HEK293 (cell line): ENCODE results near the gene UGT1A7.

Experiments
- CTCF ChIA-PET: fragments of 350-600 bp; formaldehyde crosslinking; extraction: SDS; loops from one replicate; lab custom pipeline; 2021; ENCODE audit warnings: antibody characterized with exemption; lab: Yijun Ruan, JAX
- POLR2A ChIA-PET: fragments of 300-600 bp; formaldehyde crosslinking; extraction: SDS; loops from one replicate; lab custom pipeline; 2020; ENCODE audit warnings: antibody characterized with exemption, inconsistent platforms; lab: Yijun Ruan, JAX
- H3K27ac ChIP-seq: fragments of 200-500 bp; sonication (Bioruptor generic); 2 replicates; pipeline ENCODE4 v1.5.1; 2014; ENCODE audit warnings: low read depth, low read length, control low read depth, inconsistent platforms; ENCODE audit errors: extremely low read depth
- H3K36me3 ChIP-seq, 2 experiments: fragments of 200-500 bp in 1 of 2; sonication (Bioruptor generic) in 1 of 2; 1 replicate in 1 of 2; 2 replicates in 1 of 2; pipeline ENCODE4 v1.5.1; 2014 to 2017; ENCODE audit warnings: inconsistent platforms in 2 of 2, low read length in 2 of 2; ENCODE audit not compliant: control insufficient read depth in 2 of 2, insufficient read depth in 1 of 2
- H3K4me1 ChIP-seq: fragments of 200-500 bp; sonication (Bioruptor generic); 2 replicates; pipeline ENCODE4 v1.5.1; 2014; ENCODE audit warnings: mild to moderate bottlenecking, low read length, inconsistent platforms; ENCODE audit not compliant: control insufficient read depth, insufficient read depth
- H3K4me3 ChIP-seq: 2 replicates; pipeline ENCODE4 v1.5.1; 2011; ENCODE audit warnings: low read depth, mild to moderate bottlenecking, control low read depth, low read length, moderate library complexity
- H3K9me3 ChIP-seq: fragments of 200-500 bp; sonication (Bioruptor generic); 2 replicates; pipeline ENCODE4 v1.5.1; 2014; ENCODE audit warnings: low read depth, low read length, inconsistent platforms; ENCODE audit not compliant: control insufficient read depth, insufficient read depth
- BCL11B ChIP-seq: fragments of 450-650 bp; formaldehyde crosslinking; IDR thresholded peaks from 2 replicates; pipeline ENCODE4 v1.5.1; 2016; ENCODE audit warnings: low read depth, missing biosample characterization, missing genetic modification characterization
- GLI2 ChIP-seq: fragments of 450-650 bp; formaldehyde crosslinking; IDR thresholded peaks from 2 replicates; pipeline ENCODE4; 2017; ENCODE audit warnings: missing biosample characterization, missing genetic modification characterization, low read depth, borderline replicate concordance
- KLF10 ChIP-seq: fragments of 450-650 bp; IDR thresholded peaks from 2 replicates; pipeline ENCODE4 v1.5.1; 2018; ENCODE audit warnings: missing biosample characterization, mild to moderate bottlenecking, missing genetic modification characterization
- SP2 ChIP-seq: fragments of 450-650 bp; formaldehyde crosslinking; IDR thresholded peaks from 2 replicates; pipeline ENCODE4 v1.5.1; 2016; ENCODE audit warnings: missing biosample characterization, missing genetic modification characterization
- YY2 ChIP-seq: fragments of 450-650 bp; formaldehyde crosslinking; IDR thresholded peaks from 2 replicates; pipeline ENCODE4 v1.5.1; 2016; ENCODE audit warnings: missing biosample characterization, missing genetic modification characterization
- ZBTB17 ChIP-seq: fragments of 450-650 bp; formaldehyde crosslinking; IDR thresholded peaks from 2 replicates; pipeline ENCODE4 v1.5.1; 2016; ENCODE audit warnings: missing biosample characterization, missing genetic modification characterization
- ZNF146 ChIP-seq: fragments of 450-650 bp; formaldehyde crosslinking; IDR thresholded peaks from 2 replicates; pipeline ENCODE4 v1.5.1; 2016; ENCODE audit warnings: missing biosample characterization, missing genetic modification characterization
- ZNF174 ChIP-seq: fragments of 450-650 bp; formaldehyde crosslinking; IDR thresholded peaks from 2 replicates; pipeline ENCODE4 v1.5.0; 2017; ENCODE audit warnings: missing biosample characterization, mild to moderate bottlenecking, missing genetic modification characterization
- ZNF202 ChIP-seq: fragments of 450-650 bp; formaldehyde crosslinking; IDR thresholded peaks from 2 replicates; pipeline ENCODE4 v1.5.1; 2016; ENCODE audit warnings: missing biosample characterization, missing genetic modification characterization, borderline replicate concordance
- ZNF24 ChIP-seq: fragments of 450-650 bp; formaldehyde crosslinking; IDR thresholded peaks from 2 replicates; pipeline ENCODE4 v1.5.1; 2016; ENCODE audit warnings: missing biosample characterization, missing genetic modification characterization
- ZNF274 ChIP-seq, 2 experiments: fragments of 200-500 bp in 1 of 2; fragments of 450-650 bp in 1 of 2; sonication (Bioruptor generic) in 1 of 2; formaldehyde crosslinking in 1 of 2; IDR thresholded peaks; 2 replicates each; pipeline versions ENCODE4 v1.5.1 to v1.6.1; 2014 to 2016; ENCODE audit warnings: borderline replicate concordance in 1 of 2, inconsistent platforms in 1 of 2, low read length in 1 of 2, missing biosample characterization in 1 of 2, missing genetic modification characterization in 1 of 2
- ZNF341 ChIP-seq: fragments of 450-650 bp; formaldehyde crosslinking; IDR thresholded peaks from 2 replicates; pipeline ENCODE4; 2016; ENCODE audit warnings: low read depth, missing biosample characterization, missing genetic modification characterization
- ZNF423 ChIP-seq: fragments of 450-650 bp; formaldehyde crosslinking; IDR thresholded peaks from 2 replicates; pipeline ENCODE4 v1.5.1; 2016; ENCODE audit warnings: missing biosample characterization, missing genetic modification characterization
- ZNF530 ChIP-seq: fragments of 450-650 bp; formaldehyde crosslinking; IDR thresholded peaks from 2 replicates; pipeline ENCODE4 v1.5.1; 2016; ENCODE audit warnings: low read depth, missing biosample characterization, missing genetic modification characterization
- ZNF548 ChIP-seq: fragments of 450-650 bp; formaldehyde crosslinking; IDR thresholded peaks from 2 replicates; pipeline ENCODE4 v1.5.1; 2016; ENCODE audit warnings: missing biosample characterization, missing genetic modification characterization
- ZNF561 ChIP-seq: fragments of 450-650 bp; IDR thresholded peaks from 2 replicates; pipeline ENCODE4 v1.5.1; 2018; ENCODE audit warnings: missing biosample characterization, missing genetic modification characterization, borderline replicate concordance
- ZNF600 ChIP-seq: fragments of 450-650 bp; formaldehyde crosslinking; IDR thresholded peaks from 2 replicates; pipeline ENCODE4 v1.5.1; 2016; ENCODE audit warnings: missing biosample characterization, missing genetic modification characterization
- ZNF629 ChIP-seq: fragments of 450-650 bp; formaldehyde crosslinking; IDR thresholded peaks from 2 replicates; pipeline ENCODE4 v1.5.1; 2017; ENCODE audit warnings: missing biosample characterization, missing genetic modification characterization
- ZNF654 ChIP-seq: fragments of 450-650 bp; formaldehyde crosslinking; IDR thresholded peaks from 2 replicates; pipeline ENCODE4 v1.5.1; 2016; ENCODE audit warnings: low read depth, missing biosample characterization, missing genetic modification characterization
- ZNF660 ChIP-seq: fragments of 450-650 bp; IDR thresholded peaks from 2 replicates; pipeline ENCODE4 v1.5.1; 2018; ENCODE audit warnings: missing biosample characterization, mild to moderate bottlenecking, missing genetic modification characterization
- ZNF701 ChIP-seq: fragments of 450-650 bp; formaldehyde crosslinking; IDR thresholded peaks from 2 replicates; pipeline ENCODE4 v1.5.1; 2016; ENCODE audit warnings: missing biosample characterization, missing genetic modification characterization
- ZSCAN30 ChIP-seq: fragments of 450-650 bp; IDR thresholded peaks from 2 replicates; pipeline ENCODE4 v1.5.1; 2018; ENCODE audit warnings: missing biosample characterization, mild to moderate bottlenecking, missing genetic modification characterization, moderate library complexity
- TF ChIP-seq, protein P1 (sequence below): fragments of 450-650 bp; formaldehyde crosslinking; conservative IDR thresholded peaks from 2 replicates; pipeline ENCODE4 v1.5.1; 2016; ENCODE audit warnings: low read depth, missing biosample characterization, missing genetic modification characterization
- TF ChIP-seq, protein P2 (sequence below): fragments of 450-650 bp; formaldehyde crosslinking; IDR thresholded peaks from 2 replicates; pipeline ENCODE4 v1.5.1; 2017; ENCODE audit warnings: missing biosample characterization, missing genetic modification characterization
- TF ChIP-seq, protein P3 (sequence below): fragments of 450-650 bp; formaldehyde crosslinking; IDR thresholded peaks from 2 replicates; pipeline ENCODE4 v1.5.1; 2016; ENCODE audit warnings: missing biosample characterization, missing genetic modification characterization, borderline replicate concordance

Gene UGT1A7

GRCh38 chr2:233740870-233741269, 59.2 kb downstream of the UGT1A7 start:
- CTCF ChIA-PET = no interaction called here
- Histone ChIP-seq H3K36me3 (no peaks in the 10 kb centered on the region), H3K4me1 (no peaks in the 10 kb centered on the region), H3K27ac (no peak overlapping the region), H3K4me3 (no peak overlapping the region), H3K9me3 (no peaks in the 10 kb centered on the region)
- POLR2A ChIA-PET = no interaction called here
- TF ChIP-seq BCL11B (tag by site-specific recombination) (no peak), ZNF274 (IDR thresholded peaks at IDR 0.05; ENCODE audit: low read length) (no peak), ZNF274 (tag by site-specific recombination; IDR thresholded peaks at IDR 0.05; ENCODE audit: borderline replicate concordance) (no peak), ZNF341 (no peak), ZNF654 (tag by site-specific recombination) (no peak), ZBTB17 (tag by site-specific recombination) (no peak), ZNF548 (tag by site-specific recombination) (no peak), ZNF600 (tag by site-specific recombination) (no peak), ZNF423 (tag by site-specific recombination) (no peak), GLI2 (tag by site-specific recombination) (no peak), SP2 (tag by site-specific recombination) (no peak), ZNF202 (tag by site-specific recombination) (no peak), ZNF530 (tag by site-specific recombination) (no peak), YY2 (tag by site-specific recombination) (no peak), ZNF629 (tag by site-specific recombination) (no peak)
- TF ChIP-seq, protein P1, sequence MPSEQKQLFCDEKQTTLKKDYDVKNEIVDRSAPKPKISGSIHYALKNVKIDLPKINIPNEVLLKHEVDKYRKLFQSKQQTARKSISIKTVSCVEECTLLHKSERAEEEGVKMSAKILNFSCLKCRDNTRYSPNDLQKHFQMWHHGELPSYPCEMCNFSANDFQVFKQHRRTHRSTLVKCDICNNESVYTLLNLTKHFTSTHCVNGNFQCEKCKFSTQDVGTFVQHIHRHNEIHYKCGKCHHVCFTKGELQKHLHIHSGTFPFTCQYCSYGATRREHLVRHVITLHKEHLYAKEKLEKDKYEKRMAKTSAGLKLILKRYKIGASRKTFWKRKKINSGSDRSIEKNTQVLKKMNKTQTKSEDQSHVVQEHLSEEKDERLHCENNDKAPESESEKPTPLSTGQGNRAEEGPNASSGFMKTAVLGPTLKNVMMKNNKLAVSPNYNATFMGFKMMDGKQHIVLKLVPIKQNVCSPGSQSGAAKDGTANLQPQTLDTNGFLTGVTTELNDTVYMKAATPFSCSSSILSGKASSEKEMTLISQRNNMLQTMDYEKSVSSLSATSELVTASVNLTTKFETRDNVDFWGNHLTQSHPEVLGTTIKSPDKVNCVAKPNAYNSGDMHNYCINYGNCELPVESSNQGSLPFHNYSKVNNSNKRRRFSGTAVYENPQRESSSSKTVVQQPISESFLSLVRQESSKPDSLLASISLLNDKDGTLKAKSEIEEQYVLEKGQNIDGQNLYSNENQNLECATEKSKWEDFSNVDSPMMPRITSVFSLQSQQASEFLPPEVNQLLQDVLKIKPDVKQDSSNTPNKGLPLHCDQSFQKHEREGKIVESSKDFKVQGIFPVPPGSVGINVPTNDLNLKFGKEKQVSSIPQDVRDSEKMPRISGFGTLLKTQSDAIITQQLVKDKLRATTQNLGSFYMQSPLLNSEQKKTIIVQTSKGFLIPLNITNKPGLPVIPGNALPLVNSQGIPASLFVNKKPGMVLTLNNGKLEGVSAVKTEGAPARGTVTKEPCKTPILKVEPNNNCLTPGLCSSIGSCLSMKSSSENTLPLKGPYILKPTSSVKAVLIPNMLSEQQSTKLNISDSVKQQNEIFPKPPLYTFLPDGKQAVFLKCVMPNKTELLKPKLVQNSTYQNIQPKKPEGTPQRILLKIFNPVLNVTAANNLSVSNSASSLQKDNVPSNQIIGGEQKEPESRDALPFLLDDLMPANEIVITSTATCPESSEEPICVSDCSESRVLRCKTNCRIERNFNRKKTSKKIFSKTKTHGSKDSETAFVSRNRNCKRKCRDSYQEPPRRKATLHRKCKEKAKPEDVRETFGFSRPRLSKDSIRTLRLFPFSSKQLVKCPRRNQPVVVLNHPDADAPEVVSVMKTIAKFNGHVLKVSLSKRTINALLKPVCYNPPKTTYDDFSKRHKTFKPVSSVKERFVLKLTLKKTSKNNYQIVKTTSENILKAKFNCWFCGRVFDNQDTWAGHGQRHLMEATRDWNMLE = no peak

DNA sequence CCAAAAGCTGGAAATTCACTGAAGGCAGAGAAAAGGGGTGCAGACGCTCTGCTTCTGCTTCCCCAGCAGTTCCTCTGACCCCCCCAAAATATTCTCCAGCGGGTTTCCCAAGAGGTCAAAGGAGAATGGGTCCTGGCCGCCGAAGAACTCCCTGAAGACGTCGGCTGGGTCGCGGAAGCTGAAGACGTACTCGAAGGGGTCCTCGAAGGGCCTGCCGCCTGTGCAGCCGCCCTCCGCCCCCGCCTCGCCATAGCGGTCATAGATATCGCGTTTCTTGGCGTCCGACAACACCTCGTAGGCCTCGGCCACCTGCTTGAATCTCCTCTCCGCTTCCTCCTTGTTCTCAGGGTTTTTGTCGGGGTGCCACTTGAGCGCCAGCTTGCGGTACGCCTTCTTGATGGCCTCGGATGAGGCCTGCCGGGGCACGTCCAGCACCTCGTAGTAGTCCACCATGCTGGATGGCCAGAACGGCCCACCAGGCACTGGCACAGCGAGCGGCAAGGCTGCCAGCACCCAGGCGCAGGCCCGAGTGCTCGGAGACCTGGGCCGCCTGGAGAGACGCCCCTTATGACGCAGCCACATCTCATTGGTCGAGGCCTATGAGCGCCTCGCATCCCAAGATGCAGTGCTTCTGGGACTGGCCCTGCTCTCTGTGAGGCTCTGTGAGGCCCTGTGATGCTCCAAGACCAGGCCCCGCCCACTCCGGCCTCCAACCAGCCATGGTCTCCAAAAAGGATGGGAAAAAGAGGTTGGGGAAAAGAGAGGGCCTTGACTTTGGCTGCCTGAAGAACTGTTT, 62.0 kb downstream of the UGT1A7 start:
- CTCF ChIA-PET = no interaction called here
- no peaks in the 10 kb centered on the region for H3K9me3 ChIP-seq
- no peaks in the 10 kb centered on the region for H3K4me1 ChIP-seq
- POLR2A ChIA-PET = no interaction called here
- H3K27ac ChIP-seq = no peak overlapping the region
- no peaks in the 10 kb centered on the region for H3K36me3 ChIP-seq
- H3K4me3 ChIP-seq = no peak overlapping the region
- TF ChIP-seq ZNF701 (tag by site-specific recombination) = no peak
- no peak for TF ChIP-seq ZNF561
- TF ChIP-seq ZNF174 (tag by site-specific recombination) = no peak
- TF ChIP-seq ZNF660 (tag by site-specific recombination) = no peak
- TF ChIP-seq ZNF146 (tag by site-specific recombination) = no peak
- TF ChIP-seq, protein P2, sequence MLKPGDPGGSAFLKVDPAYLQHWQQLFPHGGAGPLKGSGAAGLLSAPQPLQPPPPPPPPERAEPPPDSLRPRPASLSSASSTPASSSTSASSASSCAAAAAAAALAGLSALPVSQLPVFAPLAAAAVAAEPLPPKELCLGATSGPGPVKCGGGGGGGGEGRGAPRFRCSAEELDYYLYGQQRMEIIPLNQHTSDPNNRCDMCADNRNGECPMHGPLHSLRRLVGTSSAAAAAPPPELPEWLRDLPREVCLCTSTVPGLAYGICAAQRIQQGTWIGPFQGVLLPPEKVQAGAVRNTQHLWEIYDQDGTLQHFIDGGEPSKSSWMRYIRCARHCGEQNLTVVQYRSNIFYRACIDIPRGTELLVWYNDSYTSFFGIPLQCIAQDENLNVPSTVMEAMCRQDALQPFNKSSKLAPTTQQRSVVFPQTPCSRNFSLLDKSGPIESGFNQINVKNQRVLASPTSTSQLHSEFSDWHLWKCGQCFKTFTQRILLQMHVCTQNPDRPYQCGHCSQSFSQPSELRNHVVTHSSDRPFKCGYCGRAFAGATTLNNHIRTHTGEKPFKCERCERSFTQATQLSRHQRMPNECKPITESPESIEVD (tag by site-specific recombination) = no peak
- TF ChIP-seq KLF10 (tag by site-specific recombination) = no peak
- no peak for TF ChIP-seq ZNF24 (tag by site-specific recombination)
- TF ChIP-seq ZSCAN30 (tag by site-specific recombination) = no peak
- no peak for TF ChIP-seq ZNF274 (IDR thresholded peaks at IDR 0.05; ENCODE audit: low read length)
- no peak for TF ChIP-seq ZNF274 (tag by site-specific recombination; IDR thresholded peaks at IDR 0.05; ENCODE audit: borderline replicate concordance)
- TF ChIP-seq, protein P3, sequence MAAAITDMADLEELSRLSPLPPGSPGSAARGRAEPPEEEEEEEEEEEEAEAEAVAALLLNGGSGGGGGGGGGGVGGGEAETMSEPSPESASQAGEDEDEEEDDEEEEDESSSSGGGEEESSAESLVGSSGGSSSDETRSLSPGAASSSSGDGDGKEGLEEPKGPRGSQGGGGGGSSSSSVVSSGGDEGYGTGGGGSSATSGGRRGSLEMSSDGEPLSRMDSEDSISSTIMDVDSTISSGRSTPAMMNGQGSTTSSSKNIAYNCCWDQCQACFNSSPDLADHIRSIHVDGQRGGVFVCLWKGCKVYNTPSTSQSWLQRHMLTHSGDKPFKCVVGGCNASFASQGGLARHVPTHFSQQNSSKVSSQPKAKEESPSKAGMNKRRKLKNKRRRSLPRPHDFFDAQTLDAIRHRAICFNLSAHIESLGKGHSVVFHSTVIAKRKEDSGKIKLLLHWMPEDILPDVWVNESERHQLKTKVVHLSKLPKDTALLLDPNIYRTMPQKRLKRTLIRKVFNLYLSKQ (tag by site-specific recombination) = no peak
